GM19328 (cell line): ENCODE data around the gene FGL2.
"Not testable (repeated sequence)": the region's sequence is repeated elsewhere in the genome, so short reads cannot be mapped to it uniquely, and the experiment has no call there.

Source experiments
- ATAC-seq: cut with Tn5 transposase; IDR thresholded peaks from one replicate; pipeline ENCODE4 v1.9.1; 2021; ENCODE audit warnings: mild to moderate bottlenecking, moderate library complexity; ENCODE audit not compliant: unreplicated experiment

Gene FGL2

DNA sequence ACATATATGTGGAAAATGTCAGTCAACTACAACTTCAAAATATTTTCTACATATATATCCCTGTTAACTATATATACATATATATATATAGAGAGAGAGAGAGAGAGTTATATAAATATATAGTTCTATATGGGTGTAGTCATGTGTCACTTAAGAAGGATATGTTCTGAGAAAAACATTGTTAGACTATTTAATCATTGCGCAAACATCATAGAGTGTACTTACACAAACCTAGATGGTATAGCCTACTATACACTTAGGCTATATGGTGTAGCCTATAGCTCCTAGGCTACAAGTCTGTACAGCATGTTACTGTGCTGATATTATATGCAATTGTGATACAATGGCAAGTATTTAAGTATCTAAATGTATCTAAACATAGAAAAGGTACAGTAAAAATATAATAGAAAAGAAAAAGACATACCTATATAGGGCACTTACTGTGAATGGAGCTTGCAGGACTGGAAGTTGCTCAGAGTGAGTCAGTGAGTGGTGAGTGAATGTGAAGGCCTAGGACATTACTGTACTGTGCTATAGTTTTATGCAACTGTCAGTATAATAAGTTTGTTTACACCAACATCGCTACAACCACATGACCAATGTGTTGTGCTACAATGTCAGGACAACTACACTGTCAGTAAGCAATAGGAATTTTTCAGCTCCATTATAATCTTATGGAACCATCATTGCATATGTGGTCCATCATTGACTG, 18.0 kb upstream of the FGL2 start:
- no peak for ATAC-seq

DNA sequence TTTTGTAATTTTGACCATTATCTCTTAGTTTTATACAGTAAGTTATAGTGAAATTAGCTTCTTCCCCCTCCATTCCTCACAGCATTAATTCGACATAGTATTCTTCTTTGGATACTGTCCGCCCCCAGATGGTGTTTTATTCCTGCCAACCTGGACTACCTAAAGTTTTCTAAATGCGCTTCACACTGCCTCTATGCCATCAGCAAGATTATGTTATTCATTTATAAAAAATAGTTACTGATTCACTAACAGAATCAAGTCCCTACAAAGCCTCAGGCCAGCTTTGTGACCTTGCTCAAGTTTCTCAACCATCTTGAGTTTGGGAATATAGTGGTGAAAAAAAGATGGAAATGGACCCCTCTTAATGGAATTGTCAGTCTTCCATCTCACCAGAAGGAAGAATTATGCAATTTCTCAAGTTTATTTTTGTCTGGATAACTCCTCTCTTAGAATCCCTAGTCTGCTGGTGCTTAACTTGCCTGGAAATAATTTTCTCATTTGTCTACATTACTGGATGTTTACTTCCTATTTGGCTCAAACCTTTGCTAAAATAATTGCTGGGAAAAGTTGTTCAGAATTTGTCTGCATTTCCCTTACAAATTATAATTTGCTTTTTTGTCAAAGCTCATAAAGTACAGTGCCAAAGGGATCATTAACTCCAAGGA, 16.7 kb upstream of the FGL2 start:
- ATAC-seq, result no peak

- ATAC-seq, result no peak
Measured at GRCh38 chr7:77209479-77210139, 10.0 kb upstream of the FGL2 start.

GRCh38 chr7:77208416-77208815, 8.8 kb upstream of the FGL2 start:
- no peak for ATAC-seq

DNA sequence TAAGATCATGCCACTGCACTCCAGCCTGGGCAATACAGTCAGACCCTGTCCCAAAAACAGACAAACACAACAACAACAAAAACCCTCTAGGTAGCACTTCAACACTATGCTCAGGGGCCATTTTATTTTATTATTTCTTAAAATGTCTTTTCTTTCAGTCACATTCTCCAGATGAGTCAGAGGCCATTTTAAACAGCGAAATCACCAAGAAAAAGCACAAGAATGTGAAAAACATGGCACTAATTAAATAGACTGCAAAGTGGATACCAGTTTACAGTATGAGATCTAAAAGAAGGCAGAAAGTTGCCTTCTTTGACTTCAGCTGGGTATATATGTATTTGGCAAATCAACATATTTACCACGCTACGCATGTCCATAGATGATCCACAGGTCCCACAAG, 6.1 kb upstream of the FGL2 start:
- no peak for ATAC-seq

DNA sequence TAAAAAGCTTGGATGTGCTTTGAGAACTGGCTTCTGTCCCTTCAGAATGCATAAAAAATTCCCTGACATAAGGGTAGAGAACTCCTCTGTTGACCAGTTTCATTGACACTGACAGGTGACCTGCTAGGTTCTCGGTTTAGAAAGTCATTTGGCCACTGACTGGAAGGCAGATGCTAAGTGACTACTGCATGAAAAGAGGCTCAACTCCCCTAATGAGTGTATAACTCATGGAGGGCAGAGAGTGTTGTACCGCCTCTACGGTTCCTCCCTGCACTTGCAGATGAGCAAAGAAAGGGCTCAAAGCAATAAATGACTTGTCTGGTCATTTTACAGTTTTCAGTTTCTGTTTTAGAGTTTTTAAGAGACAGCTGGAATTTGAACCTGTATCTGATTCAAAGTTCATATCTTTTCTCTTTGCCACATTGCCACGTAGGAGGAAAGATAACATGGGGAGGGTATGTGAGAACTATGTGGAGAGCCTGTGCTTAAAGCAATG, 2.9 kb upstream of the FGL2 start:
- ATAC-seq, result peak; percentile 83

GRCh38 chr7:77200542-77200941, 923 bp upstream of the FGL2 start:
- no peak for ATAC-seq

- ATAC-seq, result no peak
Measured at GRCh38 chr7:77197141-77197540, 2.5 kb downstream of the FGL2 start.

DNA sequence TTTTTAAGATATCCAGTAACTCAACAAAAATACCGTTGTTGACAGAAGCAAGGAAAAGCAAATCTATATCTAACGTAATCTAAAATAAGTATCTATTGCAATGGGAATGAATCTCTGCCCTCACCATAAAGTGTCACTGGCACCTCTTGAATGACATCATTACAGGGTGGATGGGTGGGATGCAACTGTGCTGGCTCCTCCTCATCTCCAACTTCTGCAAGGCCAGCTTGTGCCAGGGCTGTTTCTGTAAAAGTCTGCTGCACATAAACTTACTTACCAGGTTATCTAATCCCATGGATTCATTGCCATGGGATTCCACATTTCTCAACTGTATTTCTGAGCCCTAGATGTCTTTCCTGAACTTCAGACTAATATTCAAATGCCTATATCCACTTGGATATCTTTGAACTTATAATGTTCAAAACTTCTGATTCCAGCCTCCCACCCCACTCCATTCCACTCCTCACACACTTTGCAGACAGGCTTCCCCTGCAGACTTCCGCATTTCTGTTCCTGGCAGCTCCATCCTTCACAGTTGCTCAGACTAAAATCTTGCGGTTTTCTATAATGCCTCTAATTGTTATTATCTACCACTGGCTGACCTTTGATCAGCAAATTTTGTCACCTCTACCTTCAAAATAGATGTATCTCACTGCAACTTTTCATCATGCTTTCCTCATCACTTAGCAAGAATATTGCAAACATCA, 10.7 kb downstream of the FGL2 start:
- no peak for ATAC-seq

GRCh38 chr7:77185866-77186265, 13.8 kb downstream of the FGL2 start:
- no peak for ATAC-seq

GRCh38 chr7:77184990-77185389, 14.6 kb downstream of the FGL2 start:
- no peak for ATAC-seq

GRCh38 chr7:77184463-77184862, 15.2 kb downstream of the FGL2 start:
- no peak for ATAC-seq

GRCh38 chr7:77182261-77182660, 17.4 kb downstream of the FGL2 start:
- no peak for ATAC-seq

GRCh38 chr7:77181734-77182133, 17.9 kb downstream of the FGL2 start:
- no peak for ATAC-seq

GRCh38 chr7:77181015-77181595, 18.5 kb downstream of the FGL2 start:
- ATAC-seq, result no peak

GRCh38 chr7:77178024-77178423, 21.6 kb downstream of the FGL2 start:
- not testable (repeated sequence) for ATAC-seq

- not testable (repeated sequence) for ATAC-seq
Measured at GRCh38 chr7:77177321-77177904, 22.2 kb downstream of the FGL2 start.

- not testable (repeated sequence) for ATAC-seq
Measured at GRCh38 chr7:77175274-77175800, 24.3 kb downstream of the FGL2 start.

DNA sequence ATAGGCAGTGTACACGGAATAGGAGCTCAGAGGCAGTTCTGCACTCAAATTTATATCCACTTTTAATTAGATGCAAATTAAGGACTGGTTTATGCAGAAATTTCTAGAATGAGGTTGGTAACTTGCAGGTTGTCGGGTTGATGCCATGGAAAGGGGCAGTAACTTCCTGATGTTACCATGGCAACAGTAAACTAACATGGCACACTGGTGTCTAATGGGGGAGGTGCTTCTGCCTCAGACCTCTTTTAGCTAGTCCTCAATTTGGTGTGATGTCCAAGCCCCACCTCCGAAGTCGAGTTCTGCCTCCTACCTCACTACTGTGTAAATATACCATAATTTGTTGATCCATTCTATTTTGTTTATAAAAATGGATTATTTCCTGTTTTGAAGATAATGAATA, 25.2 kb downstream of the FGL2 start:
- not testable (repeated sequence) for ATAC-seq

GRCh38 chr7:77172437-77173172, 27.0 kb downstream of the FGL2 start:
- ATAC-seq, result not testable (repeated sequence)
